B cell (primary cell): ENCODE data around the gene RECK.

ENCODE experiments used
- EZH2 ChIP-seq: IDR thresholded peaks from 2 replicates; pipeline ENCODE4 v1.6.1; 2012; ENCODE audit warnings: borderline replicate concordance, low read depth, mild to moderate bottlenecking, moderate library complexity, low read length; ENCODE audit not compliant: insufficient read depth, poor library complexity, severe bottlenecking
- TF ChIP-seq, protein P1 (sequence below): fragments of 200-600 bp; IDR thresholded peaks from one replicate; pipeline ENCODE4 v1.8.0; 2022; ENCODE audit warnings: antibody characterized with exemption, mild to moderate bottlenecking

DNA sequence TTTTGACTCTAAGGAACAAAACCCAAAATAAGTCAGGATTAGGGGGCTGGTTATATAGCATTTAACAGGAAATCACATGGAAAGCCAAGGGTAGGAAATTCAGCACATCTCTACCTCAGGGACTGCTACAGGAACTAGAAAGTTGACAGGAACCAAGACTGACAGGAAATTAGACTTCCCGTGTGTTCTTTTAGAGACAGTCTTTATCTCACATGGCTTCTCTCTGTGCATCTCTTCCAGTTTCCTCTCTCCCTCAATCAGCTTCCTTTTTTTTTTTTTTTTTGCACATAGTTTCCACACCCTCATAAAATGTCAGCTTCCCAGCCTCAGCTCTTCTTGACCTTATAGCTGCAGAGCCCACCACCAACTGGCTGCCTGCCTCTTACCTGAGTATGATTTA is 4.8 kb downstream of the RECK start:
- TF ChIP-seq, protein P1, sequence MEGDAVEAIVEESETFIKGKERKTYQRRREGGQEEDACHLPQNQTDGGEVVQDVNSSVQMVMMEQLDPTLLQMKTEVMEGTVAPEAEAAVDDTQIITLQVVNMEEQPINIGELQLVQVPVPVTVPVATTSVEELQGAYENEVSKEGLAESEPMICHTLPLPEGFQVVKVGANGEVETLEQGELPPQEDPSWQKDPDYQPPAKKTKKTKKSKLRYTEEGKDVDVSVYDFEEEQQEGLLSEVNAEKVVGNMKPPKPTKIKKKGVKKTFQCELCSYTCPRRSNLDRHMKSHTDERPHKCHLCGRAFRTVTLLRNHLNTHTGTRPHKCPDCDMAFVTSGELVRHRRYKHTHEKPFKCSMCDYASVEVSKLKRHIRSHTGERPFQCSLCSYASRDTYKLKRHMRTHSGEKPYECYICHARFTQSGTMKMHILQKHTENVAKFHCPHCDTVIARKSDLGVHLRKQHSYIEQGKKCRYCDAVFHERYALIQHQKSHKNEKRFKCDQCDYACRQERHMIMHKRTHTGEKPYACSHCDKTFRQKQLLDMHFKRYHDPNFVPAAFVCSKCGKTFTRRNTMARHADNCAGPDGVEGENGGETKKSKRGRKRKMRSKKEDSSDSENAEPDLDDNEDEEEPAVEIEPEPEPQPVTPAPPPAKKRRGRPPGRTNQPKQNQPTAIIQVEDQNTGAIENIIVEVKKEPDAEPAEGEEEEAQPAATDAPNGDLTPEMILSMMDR, result no peak
- TF ChIP-seq EZH2, result no peak
